Suprapubic skin (tissue), 4 donors: ENCODE results near the gene IL7R. TPM values are rescaled to one million over a fixed set of nuclear protein-coding genes. Genes with fewer than 3 reads are reported as not detected.

Experiments
- DNase-seq, 2 donors: peaks; one replicate each; pipeline ENCODE4 v3.0.0-alpha.2; 2019; ENCODE audit warnings: low spot score in 2 of 2
- H3K27ac ChIP-seq: fragments of 200-600 bp; sonication (generic); one replicate; pipeline ENCODE4 v1.5.1; 2019
- H3K27me3 ChIP-seq: fragments of 200-600 bp; sonication (generic); one replicate; pipeline ENCODE4 v1.5.1; 2019
- H3K36me3 ChIP-seq: fragments of 200-600 bp; sonication (generic); one replicate; pipeline ENCODE4 v1.5.1; 2019
- H3K4me1 ChIP-seq: fragments of 200-600 bp; sonication (generic); one replicate; pipeline ENCODE4 v1.5.1; 2019
- H3K4me3 ChIP-seq: fragments of 200-600 bp; sonication (generic); one replicate; pipeline ENCODE4 v1.5.1; 2019; ENCODE audit warnings: mild to moderate bottlenecking
- H3K9me3 ChIP-seq: fragments of 200-600 bp; sonication (generic); one replicate; pipeline ENCODE4 v1.5.1; 2019
- CTCF ChIP-seq, 2 donors: fragments of 200-600 bp in 1 of 2; fragments of 450-650 bp in 1 of 2; sonication (generic) in 1 of 2; IDR thresholded peaks; one replicate each; pipeline ENCODE4 v1.5.1; 2016 to 2019; ENCODE audit warnings: antibody characterized with exemption in 2 of 2, mild to moderate bottlenecking in 1 of 2, moderate library complexity in 1 of 2
- EP300 ChIP-seq: sonication (generic); formaldehyde crosslinking; IDR thresholded peaks from one replicate; pipeline ENCODE4 v1.6.1; 2017; ENCODE audit warnings: antibody characterized with exemption
- POLR2A ChIP-seq, 2 donors: fragments of 450-650 bp; IDR thresholded peaks; one replicate each; pipeline ENCODE4 v1.6.1; 2017; ENCODE audit warnings: antibody characterized with exemption in 2 of 2, mild to moderate bottlenecking in 2 of 2, moderate library complexity in 2 of 2
- POLR2AphosphoS5 ChIP-seq, 3 donors: sonication (generic); formaldehyde crosslinking; IDR thresholded peaks; one replicate each; pipeline ENCODE4 v1.6.1; 2017; ENCODE audit warnings: antibody characterized with exemption in 3 of 3
- WGBS: methylation state at CpG from one replicate; pipeline ENCODE4 v1.1.5; 2018; 5-methylcytosine and 5-hydroxymethylcytosine counted together
- total RNA-seq, 4 donors: library from RNA; depleted of rRNA; stranded (reverse); fragments of >200 nt; gene quantifications; one replicate each; pipeline ENCODE4 v1.1.0, GENCODE V29; 2016

Gene IL7R
- total RNA-seq, 4 donors from 2014 or later: 0.73 to 7.1 (median 4.2) TPM

GRCh38 chr5:35881758-35882157, 25.1 kb downstream of the IL7R start:
- no peaks in the 10 kb centered on the region for H3K36me3 ChIP-seq
- no peak for DNase-seq
- WGBS: 82% methylated on average over 2 of the region's 2 CpGs
- H3K9me3 ChIP-seq: no peaks in the 10 kb centered on the region
- no peak overlapping the region for H3K4me3 ChIP-seq
- H3K27ac ChIP-seq: no peak overlapping the region
- no peaks in the 10 kb centered on the region for H3K27me3 ChIP-seq
- H3K4me1 ChIP-seq: peaks cover under 1% of the 10 kb centered on the region
- TF ChIP-seq CTCF (IDR thresholded peaks at IDR 0.05): no peak

GRCh38 chr5:35884191-35884769, 27.6 kb downstream of the IL7R start:
- no peaks in the 10 kb centered on the region for H3K9me3 ChIP-seq
- H3K36me3 ChIP-seq: no peaks in the 10 kb centered on the region
- H3K4me3 ChIP-seq: no peak overlapping the region
- no peak overlapping the region for H3K27ac ChIP-seq
- no peaks in the 10 kb centered on the region for H3K27me3 ChIP-seq
- TF ChIP-seq CTCF (IDR thresholded peaks at IDR 0.05) (no peak), POLR2A (IDR thresholded peaks at IDR 0.05) (no peak), EP300 (no peak), POLR2AphosphoS5 (IDR thresholded peaks at IDR 0.05) (no peak)
- 60% methylated on average over 1 of the region's 1 CpG for whole genome bisulfite sequencing
- DNase-seq: no peak
- H3K4me1 ChIP-seq: no peaks in the 10 kb centered on the region

- Histone ChIP-seq H3K36me3 (no peaks in the 10 kb centered on the region), H3K9me3 (no peaks in the 10 kb centered on the region), H3K4me1 (peaks cover under 1% of the 10 kb centered on the region), H3K27ac (no peak overlapping the region), H3K27me3 (no peaks in the 10 kb centered on the region), H3K4me3 (no peak overlapping the region)
- no peak for TF ChIP-seq POLR2A (IDR thresholded peaks at IDR 0.05)
- TF ChIP-seq POLR2AphosphoS5 (IDR thresholded peaks at IDR 0.05): no peak
- no peak for TF ChIP-seq CTCF (IDR thresholded peaks at IDR 0.05)
- TF ChIP-seq EP300: no peak
- DNase-seq: no peak
Measured at GRCh38 chr5:35884773-35885172, 28.1 kb downstream of the IL7R start.

GRCh38 chr5:35886381-35886780, 29.7 kb downstream of the IL7R start:
- no peaks in the 10 kb centered on the region for H3K9me3 ChIP-seq
- H3K36me3 ChIP-seq: no peaks in the 10 kb centered on the region
- H3K27me3 ChIP-seq: no peaks in the 10 kb centered on the region
- H3K4me3 ChIP-seq: no peak overlapping the region
- DNase-seq: no peak
- TF ChIP-seq POLR2A (IDR thresholded peaks at IDR 0.05): no peak
- TF ChIP-seq POLR2AphosphoS5 (IDR thresholded peaks at IDR 0.05): no peak
- no peak for TF ChIP-seq CTCF (IDR thresholded peaks at IDR 0.05)
- TF ChIP-seq EP300: no peak
- H3K4me1 ChIP-seq: peaks cover 12% of the 10 kb centered on the region
- 86% methylated on average over 3 of the region's 3 CpGs for WGBS
- H3K27ac ChIP-seq: no peak overlapping the region

- Histone ChIP-seq H3K4me3 (no peak overlapping the region), H3K4me1 (peaks cover 12% of the 10 kb centered on the region), H3K27ac (no peak overlapping the region), H3K9me3 (no peaks in the 10 kb centered on the region), H3K36me3 (no peaks in the 10 kb centered on the region), H3K27me3 (no peaks in the 10 kb centered on the region)
- DNase-seq: no peak
- no peak for TF ChIP-seq POLR2A (IDR thresholded peaks at IDR 0.05)
- TF ChIP-seq EP300: no peak
- TF ChIP-seq CTCF (IDR thresholded peaks at IDR 0.05): no peak
- no peak for TF ChIP-seq POLR2AphosphoS5 (IDR thresholded peaks at IDR 0.05)
- 64% methylated on average over 5 of the region's 5 CpGs for WGBS
Measured at GRCh38 chr5:35887321-35888100, 30.8 kb downstream of the IL7R start.
